Lower leg skin (tissue), 4 donors: ENCODE data around the gene ZNF511. TPM values are rescaled to one million over a fixed set of nuclear protein-coding genes. Genes with fewer than 3 reads are reported as not detected.

Experiments used
- DNase-seq, 2 donors: peaks; one replicate each; pipeline ENCODE4 v3.0.0-alpha.2; 2019; ENCODE audit warnings: low spot score in 2 of 2
- H3K4me3 ChIP-seq: fragments of 200-600 bp; sonication (generic); 2 replicates; pipeline ENCODE4 v1.5.1; 2017; ENCODE audit warnings: mild to moderate bottlenecking, low read depth; ENCODE audit not compliant: poor library complexity, severe bottlenecking
- POLR2A ChIP-seq, 2 donors: fragments of 450-650 bp; IDR thresholded peaks; one replicate each; pipeline ENCODE4 v1.6.1; 2016 to 2017; ENCODE audit warnings: antibody characterized with exemption in 2 of 2, mild to moderate bottlenecking in 1 of 2, moderate library complexity in 1 of 2
- WGBS, 2 donors: methylation state at CpG; one replicate each; pipeline ENCODE4 v1.1.5; 2018; 5-methylcytosine and 5-hydroxymethylcytosine counted together
- intact Hi-C: fragments of 100-400 bp; cut with DNase I; formaldehyde crosslinking; loops from one replicate; pipeline ENCODE4 v1.15.0; 2023; ENCODE audit warnings: low total_unique reads
- total RNA-seq, 4 donors: library from RNA; depleted of rRNA; stranded (reverse); fragments of >200 nt; gene quantifications; one replicate each; pipeline ENCODE4 v1.1.0, GENCODE V29; 2016
- TF ChIP-seq, protein P1 (sequence below), 3 donors: fragments of 450-650 bp; IDR thresholded peaks; one replicate each; pipeline ENCODE4 v1.5.1; 2016; ENCODE audit warnings: antibody characterized with exemption in 3 of 3, mild to moderate bottlenecking in 3 of 3, moderate library complexity in 2 of 3

Gene ZNF511
- total RNA-seq, 4 donors from 2014 or later: 15.8 to 30.3 (median 22.0) TPM

DNA sequence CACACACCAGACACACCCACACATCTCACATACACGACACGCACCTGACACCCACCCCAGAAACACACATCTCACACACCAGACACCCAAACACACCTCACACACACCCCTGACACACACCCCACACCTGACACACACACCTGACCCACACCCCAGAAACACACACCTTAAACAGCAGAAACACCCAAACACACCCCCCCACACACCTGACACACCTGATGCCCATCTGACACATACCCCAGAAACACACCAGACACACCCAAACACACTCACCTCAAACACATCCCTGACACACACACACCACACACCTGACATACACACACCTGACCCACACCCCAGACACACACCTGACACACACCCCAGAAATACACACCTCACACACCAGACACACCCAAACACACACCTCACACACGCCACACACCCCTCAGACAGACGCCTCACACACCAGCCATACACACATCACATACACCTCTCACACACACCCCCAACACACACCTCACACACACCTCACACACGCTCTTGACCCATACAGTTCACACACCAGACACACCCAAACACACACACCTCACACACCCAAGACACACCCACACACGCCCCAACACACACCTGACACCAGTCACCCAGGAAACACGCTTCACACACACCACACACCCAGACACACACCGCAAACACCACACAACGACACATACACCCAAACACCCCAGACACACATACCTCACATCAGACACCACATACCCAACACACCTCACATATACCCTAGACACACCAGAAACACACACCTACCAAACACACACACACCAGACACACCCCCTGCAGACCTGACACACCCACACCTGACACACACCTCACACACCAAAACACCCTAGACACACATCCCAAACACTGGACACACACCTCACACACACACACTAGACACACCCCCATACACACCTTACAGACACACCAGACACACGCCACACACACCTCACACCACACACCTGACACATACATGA is 29.7 kb downstream of the ZNF511 start:
- 87 to 89% methylated on average over 10 of the region's 10 CpGs for WGBS, 2 donors
- H3K4me3 ChIP-seq: no peak overlapping the region
- DNase-seq: no peak
- TF ChIP-seq, protein P1, sequence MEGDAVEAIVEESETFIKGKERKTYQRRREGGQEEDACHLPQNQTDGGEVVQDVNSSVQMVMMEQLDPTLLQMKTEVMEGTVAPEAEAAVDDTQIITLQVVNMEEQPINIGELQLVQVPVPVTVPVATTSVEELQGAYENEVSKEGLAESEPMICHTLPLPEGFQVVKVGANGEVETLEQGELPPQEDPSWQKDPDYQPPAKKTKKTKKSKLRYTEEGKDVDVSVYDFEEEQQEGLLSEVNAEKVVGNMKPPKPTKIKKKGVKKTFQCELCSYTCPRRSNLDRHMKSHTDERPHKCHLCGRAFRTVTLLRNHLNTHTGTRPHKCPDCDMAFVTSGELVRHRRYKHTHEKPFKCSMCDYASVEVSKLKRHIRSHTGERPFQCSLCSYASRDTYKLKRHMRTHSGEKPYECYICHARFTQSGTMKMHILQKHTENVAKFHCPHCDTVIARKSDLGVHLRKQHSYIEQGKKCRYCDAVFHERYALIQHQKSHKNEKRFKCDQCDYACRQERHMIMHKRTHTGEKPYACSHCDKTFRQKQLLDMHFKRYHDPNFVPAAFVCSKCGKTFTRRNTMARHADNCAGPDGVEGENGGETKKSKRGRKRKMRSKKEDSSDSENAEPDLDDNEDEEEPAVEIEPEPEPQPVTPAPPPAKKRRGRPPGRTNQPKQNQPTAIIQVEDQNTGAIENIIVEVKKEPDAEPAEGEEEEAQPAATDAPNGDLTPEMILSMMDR (IDR thresholded peaks at IDR 0.05): no peak
- TF ChIP-seq POLR2A (IDR thresholded peaks at IDR 0.05): no peak
- intact Hi-C loops: loop anchor here (10.0 kb wide), 1 partner anchor 186 kb away; the partner anchor contains the start of gene CYP2E1

DNA sequence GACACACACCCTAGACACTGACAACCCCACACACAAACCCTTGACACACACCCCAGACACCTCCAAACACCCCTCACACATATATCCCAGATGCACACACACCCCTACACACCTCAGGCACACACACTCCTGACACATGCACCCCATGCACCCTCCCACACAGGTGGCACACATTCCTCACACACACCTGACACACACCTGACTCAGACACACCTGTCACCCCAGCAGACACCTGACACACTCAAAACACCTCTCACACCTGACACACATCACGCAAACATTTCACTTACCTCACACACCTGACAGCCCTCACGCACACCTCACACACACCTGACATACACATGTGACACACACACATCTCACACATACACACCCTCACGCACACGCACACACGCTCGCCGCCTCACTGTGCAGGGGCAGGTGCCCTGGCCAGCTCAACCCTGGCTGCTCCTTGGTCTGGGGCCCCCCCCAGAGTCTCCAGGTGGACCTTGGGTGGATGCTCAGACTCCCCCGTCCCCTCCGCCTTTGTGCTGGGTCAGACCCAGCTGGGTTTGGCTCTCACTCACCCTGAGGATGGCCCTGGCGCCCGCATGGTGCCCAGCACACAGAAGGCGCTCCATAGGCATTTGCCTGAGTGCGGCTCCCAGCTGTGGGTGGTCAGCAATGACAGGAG is 31.1 kb downstream of the ZNF511 start:
- no peak for DNase-seq
- WGBS, 2 donors: 91 to 93% methylated on average over 13 of the region's 13 CpGs
- H3K4me3 ChIP-seq: no peak overlapping the region
- intact Hi-C loops: loop anchor here (10.0 kb wide), 1 partner anchor 185 kb away; the partner anchor contains the start of gene CYP2E1
- TF ChIP-seq, protein P1 (IDR thresholded peaks at IDR 0.05): no peak
- no peak for TF ChIP-seq POLR2A (IDR thresholded peaks at IDR 0.05)

DNA sequence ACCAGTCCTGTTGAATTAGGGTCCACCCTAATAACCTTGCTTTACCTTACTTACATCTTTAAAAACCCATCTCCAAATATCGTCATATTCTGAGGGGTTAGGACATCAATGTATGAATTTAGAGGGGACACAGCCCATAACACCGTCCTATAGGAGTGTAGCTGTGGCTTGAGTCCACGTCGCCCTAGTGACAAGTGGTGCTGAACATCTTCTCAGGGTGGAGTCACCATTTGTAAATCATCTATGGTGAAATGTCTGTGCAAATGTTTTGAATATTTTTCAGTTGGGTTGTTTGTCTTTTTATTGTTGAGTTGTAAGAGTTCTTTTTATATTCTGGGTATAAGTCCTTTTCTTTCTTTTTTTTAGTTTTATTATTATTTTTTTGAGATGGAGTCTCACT is 33.3 kb downstream of the ZNF511 start:
- WGBS, 2 donors: 79 to 85% methylated on average over 4 of the region's 4 CpGs

DNA sequence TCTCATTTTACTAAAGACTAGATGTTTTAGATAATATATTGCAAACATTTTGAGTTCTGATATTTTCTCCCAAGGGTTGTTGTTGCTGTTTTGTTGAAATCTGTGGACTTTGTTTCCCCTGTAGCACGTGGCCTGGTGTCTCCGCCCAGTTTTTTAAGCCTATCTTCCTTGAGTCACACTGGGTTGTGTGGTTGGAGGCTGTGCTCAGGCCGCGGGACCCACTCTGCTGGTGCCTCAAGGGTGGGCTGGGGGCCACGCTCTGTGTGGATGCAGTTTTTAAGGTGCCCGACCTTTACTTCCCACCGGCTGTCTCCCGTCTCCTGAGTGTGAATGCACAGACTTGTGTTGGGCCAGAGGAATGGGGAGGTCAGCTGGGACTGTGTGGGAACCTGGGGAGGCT is 34.2 kb downstream of the ZNF511 start:
- no peak for DNase-seq
- 75 to 82% methylated on average over 8 of the region's 8 CpGs for WGBS, 2 donors
- no peak for TF ChIP-seq POLR2A (IDR thresholded peaks at IDR 0.05)
- TF ChIP-seq, protein P1 (IDR thresholded peaks at IDR 0.05): no peak
- intact Hi-C loops: no loop called here
- no peak overlapping the region for H3K4me3 ChIP-seq

More for the DNA sequence above, 33.3 kb downstream of the ZNF511 start:
- DNase-seq: no peak
- H3K4me3 ChIP-seq: no peak overlapping the region
- intact Hi-C loops: no loop called here
- no peak for TF ChIP-seq POLR2A (IDR thresholded peaks at IDR 0.05)

DNA sequence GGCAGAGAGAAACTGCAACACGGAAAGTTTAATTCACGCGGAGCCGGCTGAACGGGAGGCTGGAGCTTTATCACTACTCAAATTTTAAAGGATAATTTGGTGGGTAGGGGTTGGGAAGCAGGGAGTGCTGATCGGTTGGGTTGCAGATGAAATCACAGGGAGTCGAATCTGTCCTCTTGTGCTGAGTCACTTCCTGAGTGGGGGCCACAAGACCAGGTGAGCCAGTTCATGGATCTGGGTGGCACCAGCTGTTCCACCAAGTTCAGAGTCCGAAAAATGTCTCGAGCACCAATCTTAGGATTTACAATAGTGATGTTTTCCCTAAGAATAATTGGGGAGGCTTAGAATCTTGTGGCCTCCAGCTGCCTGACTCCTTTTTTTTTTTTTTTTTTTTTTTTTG is 34.8 kb downstream of the ZNF511 start:
- TF ChIP-seq, protein P1 (IDR thresholded peaks at IDR 0.05): no peak
- no peak for TF ChIP-seq POLR2A (IDR thresholded peaks at IDR 0.05)
- WGBS, 2 donors: 59 to 65% methylated on average over 9 of the region's 9 CpGs
- intact Hi-C loops: no loop called here

DNA sequence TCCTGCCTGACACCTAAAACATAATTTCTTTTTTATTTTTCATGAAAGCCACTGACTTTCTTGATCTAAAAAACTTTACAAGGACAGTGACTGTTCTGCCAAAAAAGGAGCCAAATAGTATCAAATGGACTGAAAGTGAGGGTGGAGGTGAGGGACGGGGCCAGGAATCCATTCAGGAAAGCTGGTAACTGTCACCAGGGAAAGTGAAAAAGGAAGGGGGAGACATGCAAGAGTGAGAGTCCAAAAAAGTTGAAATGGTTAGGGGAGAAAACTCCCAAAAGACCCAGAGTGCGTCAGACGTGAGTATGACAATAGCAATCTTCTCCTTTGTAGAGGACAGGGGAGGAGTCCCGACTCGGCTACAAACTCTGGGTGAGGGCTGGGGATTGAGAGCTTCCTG is 35.5 kb downstream of the ZNF511 start:
- intact Hi-C loops: no loop called here
- no peak for DNase-seq
- 57 to 68% methylated on average over 5 of the region's 5 CpGs for WGBS, 2 donors
- TF ChIP-seq, protein P1 (IDR thresholded peaks at IDR 0.05): no peak
- TF ChIP-seq POLR2A (IDR thresholded peaks at IDR 0.05): no peak
- no peak overlapping the region for H3K4me3 ChIP-seq

More for the DNA sequence above, 34.8 kb downstream of the ZNF511 start:
- H3K4me3 ChIP-seq: no peak overlapping the region
- no peak for DNase-seq
